Body of pancreas (tissue), 4 donors: ENCODE data around the gene NEO1. TPM values are rescaled to one million over a fixed set of nuclear protein-coding genes. Genes with fewer than 3 reads are reported as not detected.
A peak's percentile ranks its signal among the peaks of the same experiment; 100 is the strongest.

ENCODE experiments used
- ATAC-seq: fragments of 150-250 bp; one replicate; pipeline ENCODE4 v1.9.1; 2016
- DNase-seq, 4 donors: peaks; one replicate each; pipeline ENCODE4 v3.0.0-alpha.2; 2019
- H3K27ac ChIP-seq, 4 donors: fragments of 200-600 bp; sonication (generic); 1 replicate in 3 of 4; 2 replicates in 1 of 4; pipeline versions ENCODE4 v1.5.1 to v1.6.1; 2016 to 2019; ENCODE audit warnings: mild to moderate bottlenecking in 1 of 4, mixed read lengths in 1 of 4, moderate library complexity in 1 of 4
- H3K27me3 ChIP-seq, 2 donors: fragments of 200-600 bp; sonication (generic); one replicate each; pipeline ENCODE4 v1.6.0; 2016; ENCODE audit warnings: mild to moderate bottlenecking in 1 of 2
- H3K36me3 ChIP-seq, 2 donors: fragments of 200-600 bp; sonication (generic); replicated peaks in 1 of 2; 2 replicates each; pipeline ENCODE4 v1.5.1; 2016; ENCODE audit warnings: low read depth in 2 of 2; ENCODE audit not compliant: insufficient read depth in 1 of 2
- H3K4me1 ChIP-seq: fragments of 200-600 bp; sonication (generic); one replicate; pipeline ENCODE4 v1.6.0; 2016
- H3K4me3 ChIP-seq, 2 donors: fragments of 200-600 bp; sonication (generic); 1 replicate in 1 of 2; 2 replicates in 1 of 2; pipeline ENCODE4 v1.5.1; 2016 to 2019
- H3K9me3 ChIP-seq, 3 donors: fragments of 200-600 bp; sonication (generic); 1 replicate in 2 of 3; 2 replicates in 1 of 3; pipeline ENCODE4 v1.5.1; 2016
- CTCF ChIP-seq, 7 experiments: fragments of 450-650 bp in 4 of 7; fragments of 200-600 bp in 3 of 7; sonication (generic) in 3 of 7; IDR thresholded peaks; one replicate each; pipeline ENCODE4 v1.5.1; 2016 to 2019; ENCODE audit warnings: antibody characterized with exemption in 7 of 7
- POLR2A ChIP-seq, 3 donors: fragments of 450-650 bp; IDR thresholded peaks; one replicate each; pipeline ENCODE4 v1.6.1; 2016; ENCODE audit warnings: antibody characterized with exemption in 3 of 3, mild to moderate bottlenecking in 2 of 3
- WGBS, 2 donors: methylation state at CpG; one replicate each; pipeline ENCODE4 v1.1.5; 2017; 5-methylcytosine and 5-hydroxymethylcytosine counted together
- intact Hi-C: fragments of 100-400 bp; cut with DNase I; formaldehyde crosslinking; loops from one replicate; pipeline ENCODE4 v1.15.1; 2023
- total RNA-seq, 2 donors: library from RNA; depleted of rRNA; stranded (reverse); fragments of >200 nt; gene quantifications; one replicate each; pipeline ENCODE4 v1.1.0, GENCODE V29; 2016

The NEO1 gene
- total RNA-seq, 2 donors from 2014 or later = 18.2 to 29.7 TPM

GRCh38 chr15:73125219-73125618, 73.0 kb downstream of the NEO1 start:
- TF ChIP-seq CTCF (IDR thresholded peaks at IDR 0.05) (no peak), POLR2A (IDR thresholded peaks at IDR 0.05) (no peak)
- DNase-seq (no peak), ATAC-seq (no peak)
- Histone ChIP-seq H3K36me3 (peaks cover 0 to 4% of the 10 kb centered on the region in 2 donors), H3K27ac (no peak overlapping the region), H3K27me3 (no peaks in the 10 kb centered on the region), H3K4me3 (no peak overlapping the region), H3K9me3 (no peaks in the 10 kb centered on the region), H3K4me1 (no peaks in the 10 kb centered on the region)
- 50 to 76% methylated on average over 1 to 2 of the region's 2 CpGs for WGBS, 2 donors
- intact Hi-C loops = no loop called here

GRCh38 chr15:73127302-73127936, 75.2 kb downstream of the NEO1 start:
- intact Hi-C loops = no loop called here
- ATAC-seq (no peak), DNase-seq (peak in 3 of 4 donors; percentile 19 to 29 (median 20))
- no peaks in the 10 kb centered on the region for H3K4me1 ChIP-seq
- no peaks in the 10 kb centered on the region for H3K9me3 ChIP-seq
- H3K27ac ChIP-seq = no peak overlapping the region
- H3K27me3 ChIP-seq = no peaks in the 10 kb centered on the region
- peaks cover 0 to 4% of the 10 kb centered on the region in 2 donors for H3K36me3 ChIP-seq
- 64 to 78% methylated on average over 2 of the region's 2 CpGs for WGBS, 2 donors
- H3K4me3 ChIP-seq = no peak overlapping the region
- TF ChIP-seq CTCF (IDR thresholded peaks at IDR 0.05) = peak; percentile 33 to 66 (median 51)
- TF ChIP-seq POLR2A (IDR thresholded peaks at IDR 0.05) = no peak

- peaks cover 0 to 4% of the 10 kb centered on the region in 2 donors for H3K36me3 ChIP-seq
- DNase-seq = no peak
- no peak for TF ChIP-seq CTCF (IDR thresholded peaks at IDR 0.05)
- no peak for TF ChIP-seq POLR2A (IDR thresholded peaks at IDR 0.05)
- WGBS, 2 donors = 100% methylated on average over 1 of the region's 1 CpG; no CpG with 5 or more reads in 1 of the 2 donors
- H3K4me3 ChIP-seq = no peak overlapping the region
- H3K27ac ChIP-seq = no peak overlapping the region
- no peaks in the 10 kb centered on the region for H3K27me3 ChIP-seq
- ATAC-seq = no peak
- intact Hi-C loops = no loop called here
- no peaks in the 10 kb centered on the region for H3K4me1 ChIP-seq
- H3K9me3 ChIP-seq = no peaks in the 10 kb centered on the region
Measured at GRCh38 chr15:73130830-73131229, 78.6 kb downstream of the NEO1 start.

GRCh38 chr15:73134196-73134595, 81.9 kb downstream of the NEO1 start:
- no peaks in the 10 kb centered on the region for H3K4me1 ChIP-seq
- TF ChIP-seq CTCF (IDR thresholded peaks at IDR 0.05) (no peak), POLR2A (IDR thresholded peaks at IDR 0.05) (no peak)
- WGBS, 2 donors = 8 to 16% methylated on average over 1 of the region's 1 CpG
- DNase-seq = no peak
- H3K27ac ChIP-seq = no peak overlapping the region
- no peak for ATAC-seq
- no peak overlapping the region for H3K4me3 ChIP-seq
- H3K9me3 ChIP-seq = no peaks in the 10 kb centered on the region
- H3K36me3 ChIP-seq = no peaks in the 10 kb centered on the region
- intact Hi-C loops = no loop called here
- H3K27me3 ChIP-seq = no peaks in the 10 kb centered on the region
